Uterus (tissue), 4 donors: ENCODE results near the gene POLR3H. TPM values are rescaled to one million over a fixed set of nuclear protein-coding genes. Genes with fewer than 3 reads are reported as not detected.

ENCODE experiments used
- DNase-seq, 2 donors: peaks; one replicate each; pipeline ENCODE4 v3.0.0-alpha.2; 2019 to 2020
- H3K27ac ChIP-seq, 2 donors: fragments of 200-600 bp; sonication (generic); 1 replicate in 1 of 2; 2 replicates in 1 of 2; pipeline ENCODE4 v1.5.1; 2016 to 2018
- H3K27me3 ChIP-seq, 2 donors: fragments of 200-600 bp; sonication (generic); one replicate each; pipeline ENCODE4 v1.5.1; 2018 to 2019; ENCODE audit warnings: control low read depth in 1 of 2
- H3K36me3 ChIP-seq, 2 donors: fragments of 200-600 bp; sonication (generic); one replicate each; pipeline ENCODE4 v1.5.1; 2019; ENCODE audit warnings: control low read depth in 1 of 2
- H3K4me1 ChIP-seq, 2 donors: fragments of 200-600 bp; sonication (generic); one replicate each; pipeline ENCODE4 v1.5.1; 2018 to 2019; ENCODE audit warnings: control low read depth in 1 of 2
- H3K4me3 ChIP-seq, 2 donors: fragments of 200-600 bp; sonication (generic); 1 replicate in 1 of 2; 2 replicates in 1 of 2; pipeline ENCODE4 v1.5.1; 2018 to 2019; ENCODE audit warnings: mild to moderate bottlenecking in 1 of 2
- H3K9me3 ChIP-seq, 2 donors: fragments of 200-600 bp; sonication (generic); one replicate each; pipeline ENCODE4 v1.5.1; 2019; ENCODE audit warnings: control low read depth in 1 of 2
- CTCF ChIP-seq, 4 experiments: fragments of 200-600 bp in 2 of 4; fragments of 450-650 bp in 2 of 4; sonication (generic) in 2 of 4; IDR thresholded peaks; one replicate each; pipeline ENCODE4 v1.5.1; 2016 to 2019; ENCODE audit warnings: antibody characterized with exemption in 4 of 4, mild to moderate bottlenecking in 2 of 4, moderate library complexity in 1 of 4
- POLR2A ChIP-seq, 2 donors: fragments of 450-650 bp; IDR thresholded peaks; one replicate each; pipeline ENCODE4 v1.6.1; 2016; ENCODE audit warnings: antibody characterized with exemption in 2 of 2, mild to moderate bottlenecking in 1 of 2, moderate library complexity in 1 of 2
- intact Hi-C: fragments of 100-400 bp; cut with DNase I; formaldehyde crosslinking; loops from one replicate; pipeline ENCODE4 v1.15.1; 2023; ENCODE audit warnings: low total_unique reads
- total RNA-seq, 4 donors: library from RNA; depleted of rRNA in 3 of 4; stranded (reverse); fragments of >200 nt in 3 of 4; gene quantifications; one replicate each; pipeline versions ENCODE4 v1.1.0 to v1.2.4, GENCODE V29; 2014 to 2023
- donor health status: DM: yes; HTN: yes; CAD: no.

The POLR3H gene
- total RNA-seq, 4 donors from 2014 or later: 3.2 to 41.9 (median 16.6) TPM

GRCh38 chr22:41571786-41572185 is 27.5 kb upstream of the POLR3H start:
- Histone ChIP-seq H3K4me1 (peaks cover 0 to 13% of the 10 kb centered on the region in 2 donors), H3K27me3 (no peaks in the 10 kb centered on the region), H3K4me3 (no peak overlapping the region), H3K36me3 (no peaks in the 10 kb centered on the region), H3K9me3 (no peaks in the 10 kb centered on the region), H3K27ac (no peak overlapping the region)
- no peak for DNase-seq
- intact Hi-C loops: no loop called here
- TF ChIP-seq POLR2A (IDR thresholded peaks at IDR 0.05) (no peak), CTCF (IDR thresholded peaks at IDR 0.05) (no peak)

GRCh38 chr22:41570221-41570620 is 26.0 kb upstream of the POLR3H start:
- Histone ChIP-seq H3K9me3 (no peaks in the 10 kb centered on the region), H3K4me3 (no peak overlapping the region), H3K27ac (peak overlapping the region in 1 of 2 donors; percentile 1), H3K27me3 (no peaks in the 10 kb centered on the region), H3K4me1 (peaks cover 0 to 17% of the 10 kb centered on the region in 2 donors), H3K36me3 (no peaks in the 10 kb centered on the region)
- DNase-seq: no peak
- TF ChIP-seq POLR2A (IDR thresholded peaks at IDR 0.05) (no peak), CTCF (IDR thresholded peaks at IDR 0.05) (no peak)
- intact Hi-C loops: no loop called here

- no peak for TF ChIP-seq CTCF (IDR thresholded peaks at IDR 0.05)
- no peak for TF ChIP-seq POLR2A (IDR thresholded peaks at IDR 0.05)
- H3K4me3 ChIP-seq: no peak overlapping the region
- H3K36me3 ChIP-seq: no peaks in the 10 kb centered on the region
- intact Hi-C loops: no loop called here
- H3K4me1 ChIP-seq: peaks cover 0 to 9% of the 10 kb centered on the region in 2 donors
- H3K27ac ChIP-seq: peak overlapping the region; percentile 28 to 96
- H3K27me3 ChIP-seq: no peaks in the 10 kb centered on the region
- no peak for DNase-seq
- H3K9me3 ChIP-seq: no peaks in the 10 kb centered on the region
These were observed 24.5 kb upstream of the POLR3H start for GRCh38 chr22:41568811-41569210.

- TF ChIP-seq POLR2A (IDR thresholded peaks at IDR 0.05): no peak
- TF ChIP-seq CTCF (IDR thresholded peaks at IDR 0.05): no peak
- Histone ChIP-seq H3K27me3 (no peaks in the 10 kb centered on the region), H3K27ac (peak overlapping the region; percentile 96 to 99), H3K36me3 (no peaks in the 10 kb centered on the region), H3K4me1 (peaks cover 0 to 14% of the 10 kb centered on the region in 2 donors), H3K4me3 (no peak overlapping the region), H3K9me3 (no peaks in the 10 kb centered on the region)
- DNase-seq: no peak
- intact Hi-C loops: no loop called here
These were observed 23.2 kb upstream of the POLR3H start for GRCh38 chr22:41567512-41567768.

- Histone ChIP-seq H3K27ac (peak overlapping the region; percentile 96 to 99), H3K4me3 (no peak overlapping the region), H3K9me3 (no peaks in the 10 kb centered on the region), H3K4me1 (peaks cover 0 to 16% of the 10 kb centered on the region in 2 donors), H3K27me3 (no peaks in the 10 kb centered on the region), H3K36me3 (no peaks in the 10 kb centered on the region)
- intact Hi-C loops: no loop called here
- TF ChIP-seq POLR2A (IDR thresholded peaks at IDR 0.05) (no peak), CTCF (IDR thresholded peaks at IDR 0.05) (no peak)
- DNase-seq: peak; percentile 72 to 83
These were observed 21.3 kb upstream of the POLR3H start for GRCh38 chr22:41565403-41566054.
